AG10803 (cell line): ENCODE measurements around the gene SPOCK2.

Experiments
- DNase-seq: peaks from one replicate; pipeline ENCODE4 v3.0.0; 2010; ENCODE audit warnings: low read depth
- H3K4me3 ChIP-seq: 2 replicates; pipeline ENCODE4 v1.5.1; 2011; ENCODE audit warnings: mild to moderate bottlenecking, low read length, control low read depth
- CTCF ChIP-seq: conservative IDR thresholded peaks from 2 replicates; pipeline ENCODE4 v1.5.1; 2011; ENCODE audit warnings: mild to moderate bottlenecking, low read length, control low read depth, inconsistent platforms

SPOCK2 gene

GRCh38 chr10:72020914-72021809 is 67.2 kb downstream of the SPOCK2 start:
- H3K4me3 ChIP-seq, result no peak overlapping the region
- TF ChIP-seq CTCF, result no peak
- DNase-seq, result no peak

- TF ChIP-seq CTCF, result no peak
- DNase-seq, result no peak
- H3K4me3 ChIP-seq, result no peak overlapping the region
Measured at GRCh38 chr10:72019085-72019876, 69.1 kb downstream of the SPOCK2 start.

- DNase-seq, result no peak
- H3K4me3 ChIP-seq, result no peak overlapping the region
- TF ChIP-seq CTCF, result no peak
Measured at GRCh38 chr10:72016608-72017300, 71.6 kb downstream of the SPOCK2 start.

GRCh38 chr10:72015841-72016240 is 72.5 kb downstream of the SPOCK2 start:
- no peak for TF ChIP-seq CTCF
- no peak overlapping the region for H3K4me3 ChIP-seq
- DNase-seq, result no peak

GRCh38 chr10:72014785-72015480 is 73.4 kb downstream of the SPOCK2 start:
- no peak overlapping the region for H3K4me3 ChIP-seq
- TF ChIP-seq CTCF, result no peak
- no peak for DNase-seq

GRCh38 chr10:72014197-72014596 is 74.2 kb downstream of the SPOCK2 start:
- H3K4me3 ChIP-seq, result no peak overlapping the region
- TF ChIP-seq CTCF, result no peak
- no peak for DNase-seq
